SU-DHL-6 (cell line): ENCODE results near the gene C6orf132.

Source experiments
- H2AFZ ChIP-seq: fragments of 200-600 bp; sonication (generic); 2 replicates; pipeline ENCODE4 v1.6.1; 2014; ENCODE audit warnings: low read depth, mild to moderate bottlenecking, moderate library complexity, mixed read lengths, antibody characterized with exemption, low read length; ENCODE audit not compliant: severe bottlenecking
- H3F3A ChIP-seq: fragments of 200-600 bp; shearing (Covaris generic); 2 replicates; pipeline ENCODE4 v1.6.0; 2016; ENCODE audit warnings: antibody characterized with exemption, mild to moderate bottlenecking; ENCODE audit not compliant: insufficient read depth
- H3K27ac ChIP-seq: fragments of 200-600 bp; sonication (generic); 2 replicates; pipeline ENCODE4 v1.5.1; 2016; ENCODE audit warnings: low read depth, mild to moderate bottlenecking, low read length, moderate library complexity, mixed read lengths
- H3K27me3 ChIP-seq: fragments of 200-600 bp; sonication (generic), shearing (Covaris generic); 2 replicates; pipeline ENCODE4 v1.6.0; 2014; ENCODE audit warnings: mild to moderate bottlenecking, low read length
- H3K36me3 ChIP-seq: fragments of 200-600 bp; sonication (generic); 2 replicates; pipeline ENCODE4 v1.6.1; 2014; ENCODE audit warnings: mild to moderate bottlenecking, low read length, mixed read lengths
- H3K4me2 ChIP-seq: fragments of 300-600, 200-600 bp; shearing (Covaris generic), sonication (generic); 2 replicates; pipeline ENCODE4 v1.6.0; 2014; ENCODE audit warnings: low read length, low read depth, mild to moderate bottlenecking; ENCODE audit not compliant: poor library complexity, severe bottlenecking
- H3K4me3 ChIP-seq: fragments of 200-600 bp; sonication (generic); 2 replicates; pipeline ENCODE4 v1.5.1; 2014; ENCODE audit warnings: antibody characterized with exemption, low read length, mild to moderate bottlenecking, mixed read lengths; ENCODE audit not compliant: insufficient read depth, poor library complexity, severe bottlenecking
- H3K79me2 ChIP-seq: fragments of 200-600 bp; sonication (generic); 2 replicates; pipeline ENCODE4 v1.6.1; 2014; ENCODE audit warnings: mild to moderate bottlenecking, low read length, moderate library complexity; ENCODE audit not compliant: insufficient read depth
- H3K9ac ChIP-seq: fragments of 200-600 bp; sonication (generic); 2 replicates; pipeline ENCODE4 v1.7.0; 2014; ENCODE audit warnings: mild to moderate bottlenecking, low read length
- H3K9me2 ChIP-seq: fragments of 200-600 bp; sonication (generic); replicated peaks from 2 replicates; pipeline ENCODE4 v1.6.1; 2014; ENCODE audit warnings: low read length; ENCODE audit not compliant: insufficient read depth
- H3K9me3 ChIP-seq: fragments of 200-600 bp; sonication (generic); 2 replicates; pipeline ENCODE4 v1.6.1; 2014; ENCODE audit warnings: low read length, mixed read lengths; ENCODE audit not compliant: insufficient read depth
- H4K20me1 ChIP-seq: fragments of 200-600 bp; sonication (generic); 2 replicates; pipeline ENCODE4 v1.6.1; 2014; ENCODE audit warnings: low read depth, mild to moderate bottlenecking, antibody characterized with exemption, low read length, moderate library complexity, mixed read lengths
- EZH2phosphoT487 ChIP-seq: fragments of 200-600 bp; sonication (generic), shearing (Covaris generic); conservative IDR thresholded peaks from 2 replicates; pipeline ENCODE4 v1.6.1; 2018; ENCODE audit warnings: mild to moderate bottlenecking, antibody characterized with exemption, low read length, moderate library complexity, mixed read lengths
- TF ChIP-seq, protein P1 (sequence below): fragments of 200-600 bp; sonication (generic); IDR thresholded peaks from one replicate; pipeline ENCODE4 v1.5.1; 2017; ENCODE audit warnings: antibody characterized with exemption, mild to moderate bottlenecking, low read length, moderate library complexity; ENCODE audit not compliant: insufficient read depth, poor library complexity, severe bottlenecking

The C6orf132 gene

DNA sequence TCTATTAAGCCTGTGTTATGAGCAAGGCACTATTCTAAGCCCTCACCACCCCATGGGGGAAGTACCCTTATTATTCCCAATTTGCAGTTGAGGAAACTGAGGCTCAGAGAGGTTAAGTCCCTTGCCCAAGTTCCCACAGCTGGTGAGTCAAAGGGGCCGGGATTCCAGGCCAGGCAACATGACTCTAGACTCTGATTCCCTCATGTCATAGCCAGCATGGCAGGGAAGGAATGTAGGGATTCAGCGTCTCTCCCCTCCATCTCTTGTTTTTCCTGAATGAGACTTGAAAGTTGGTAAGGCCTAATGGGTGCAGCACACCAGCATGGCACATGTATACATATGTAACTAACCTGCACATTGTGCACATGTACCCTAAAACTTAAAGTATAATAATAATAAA is 6.7 kb downstream of the C6orf132 start:
- Histone ChIP-seq H3K79me2 (no peaks in the 10 kb centered on the region), H2AFZ (no peak overlapping the region), H3F3A (no peaks in the 10 kb centered on the region)

DNA sequence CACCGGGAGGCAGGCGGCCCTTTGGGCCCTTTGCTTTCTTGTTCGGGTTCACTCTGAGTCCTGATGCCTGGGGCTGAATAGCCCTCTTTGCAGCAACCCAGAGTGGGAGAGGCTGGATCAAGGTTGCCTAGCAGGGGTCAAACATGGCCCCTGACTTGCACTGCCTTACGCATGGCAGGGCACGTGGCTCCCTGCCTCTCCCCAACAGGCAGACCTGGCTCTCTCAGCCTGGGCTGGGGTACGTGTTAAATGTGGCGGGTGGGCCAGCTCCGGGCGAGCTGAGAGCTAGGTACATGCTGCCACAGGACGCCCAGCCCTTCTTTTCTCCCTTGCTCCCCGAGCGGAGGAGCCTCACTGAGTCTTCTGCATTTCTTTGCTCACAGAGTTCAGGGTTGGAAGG is 7.3 kb downstream of the C6orf132 start:
- H3K9ac ChIP-seq = no peak overlapping the region
- H2AFZ ChIP-seq = no peak overlapping the region
- no peaks in the 10 kb centered on the region for H3K9me2 ChIP-seq
- H3K79me2 ChIP-seq = no peaks in the 10 kb centered on the region
- no peak overlapping the region for H3K27ac ChIP-seq
- no peaks in the 10 kb centered on the region for H3F3A ChIP-seq
- no peaks in the 10 kb centered on the region for H3K9me3 ChIP-seq
- no peak overlapping the region for H3K4me2 ChIP-seq
- no peaks in the 10 kb centered on the region for H4K20me1 ChIP-seq
- no peak for TF ChIP-seq EZH2phosphoT487
- TF ChIP-seq, protein P1, sequence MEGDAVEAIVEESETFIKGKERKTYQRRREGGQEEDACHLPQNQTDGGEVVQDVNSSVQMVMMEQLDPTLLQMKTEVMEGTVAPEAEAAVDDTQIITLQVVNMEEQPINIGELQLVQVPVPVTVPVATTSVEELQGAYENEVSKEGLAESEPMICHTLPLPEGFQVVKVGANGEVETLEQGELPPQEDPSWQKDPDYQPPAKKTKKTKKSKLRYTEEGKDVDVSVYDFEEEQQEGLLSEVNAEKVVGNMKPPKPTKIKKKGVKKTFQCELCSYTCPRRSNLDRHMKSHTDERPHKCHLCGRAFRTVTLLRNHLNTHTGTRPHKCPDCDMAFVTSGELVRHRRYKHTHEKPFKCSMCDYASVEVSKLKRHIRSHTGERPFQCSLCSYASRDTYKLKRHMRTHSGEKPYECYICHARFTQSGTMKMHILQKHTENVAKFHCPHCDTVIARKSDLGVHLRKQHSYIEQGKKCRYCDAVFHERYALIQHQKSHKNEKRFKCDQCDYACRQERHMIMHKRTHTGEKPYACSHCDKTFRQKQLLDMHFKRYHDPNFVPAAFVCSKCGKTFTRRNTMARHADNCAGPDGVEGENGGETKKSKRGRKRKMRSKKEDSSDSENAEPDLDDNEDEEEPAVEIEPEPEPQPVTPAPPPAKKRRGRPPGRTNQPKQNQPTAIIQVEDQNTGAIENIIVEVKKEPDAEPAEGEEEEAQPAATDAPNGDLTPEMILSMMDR = no peak
- no peaks in the 10 kb centered on the region for H3K36me3 ChIP-seq
- 0 out of 2 replicates have a peak, but pooled peaks cover 3% of the 10 kb centered on the region for H3K27me3 ChIP-seq
- no peak overlapping the region for H3K4me3 ChIP-seq

More for the DNA sequence above, 6.7 kb downstream of the C6orf132 start:
- Histone ChIP-seq H3K27me3 (0 out of 2 replicates have a peak, but pooled peaks cover 3% of the 10 kb centered on the region), H3K4me3 (no peak overlapping the region), H3K36me3 (no peaks in the 10 kb centered on the region), H3K9ac (no peak overlapping the region), H3K9me2 (no peaks in the 10 kb centered on the region), H3K4me2 (no peak overlapping the region), H3K9me3 (no peaks in the 10 kb centered on the region), H4K20me1 (no peaks in the 10 kb centered on the region), H3K27ac (no peak overlapping the region)
- no peak for TF ChIP-seq EZH2phosphoT487
- TF ChIP-seq, protein P1 = no peak

DNA sequence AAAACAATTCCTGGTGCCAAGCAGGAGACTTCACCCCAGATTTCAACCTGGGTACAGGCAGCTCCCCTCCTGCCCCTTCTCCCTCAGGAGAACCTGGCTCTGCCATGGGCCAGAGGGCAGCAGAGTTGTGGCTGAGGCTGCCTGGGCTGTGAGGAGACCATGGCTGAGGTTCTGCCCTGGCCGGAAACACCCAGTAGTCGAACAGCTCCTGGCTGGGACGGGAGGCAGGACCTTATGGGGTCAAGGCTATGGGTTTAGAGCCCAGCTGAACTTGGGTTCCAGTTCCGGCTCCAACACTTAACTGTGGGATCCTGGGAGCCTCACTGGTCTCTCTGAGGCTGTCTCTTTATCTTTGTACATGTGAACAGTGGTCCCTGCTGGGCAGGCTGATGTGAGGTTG is 8.5 kb downstream of the C6orf132 start:
- Histone ChIP-seq H3K36me3 (no peaks in the 10 kb centered on the region), H3K79me2 (no peaks in the 10 kb centered on the region)

More for the DNA sequence above, 8.5 kb downstream of the C6orf132 start:
- no peaks in the 10 kb centered on the region for H3K9me3 ChIP-seq
- no peak overlapping the region for H3K27ac ChIP-seq
- no peaks in the 10 kb centered on the region for H4K20me1 ChIP-seq
- TF ChIP-seq EZH2phosphoT487 = no peak
- TF ChIP-seq, protein P1 = no peak
- H3K27me3 ChIP-seq = 0 out of 2 replicates have a peak, but pooled peaks cover 3% of the 10 kb centered on the region
- no peak overlapping the region for H3K9ac ChIP-seq
- no peak overlapping the region for H3K4me3 ChIP-seq
- no peaks in the 10 kb centered on the region for H3K9me2 ChIP-seq
- no peaks in the 10 kb centered on the region for H3F3A ChIP-seq
- H3K4me2 ChIP-seq = no peak overlapping the region
- no peak overlapping the region for H2AFZ ChIP-seq
